Glutamatergic neuron (in vitro differentiated cells): ENCODE results near the gene CADM1. TPM values are rescaled to one million over a fixed set of nuclear protein-coding genes. Genes with fewer than 3 reads are reported as not detected.
A peak's percentile ranks its signal among the peaks of the same experiment; 100 is the strongest.

Experiments used
- DNase-seq: peaks from one replicate; pipeline ENCODE4 v3.0.0; 2022
- H3K27ac Mint-ChIP-seq: one replicate; pipeline ENCODE4 v1.8.0; 2020; ENCODE audit warnings: mild to moderate bottlenecking, mixed read lengths, inconsistent platforms; ENCODE audit not compliant: unreplicated experiment
- H3K27me3 Mint-ChIP-seq: one replicate; pipeline ENCODE4 v1.8.0; 2020; ENCODE audit warnings: mild to moderate bottlenecking, moderate library complexity, mixed read lengths, inconsistent platforms; ENCODE audit not compliant: unreplicated experiment
- H3K36me3 Mint-ChIP-seq: one replicate; pipeline ENCODE4 v1.8.0; 2020; ENCODE audit warnings: mild to moderate bottlenecking, mixed read lengths, inconsistent platforms; ENCODE audit not compliant: unreplicated experiment
- H3K4me1 Mint-ChIP-seq: one replicate; pipeline ENCODE4 v1.8.0; 2020; ENCODE audit warnings: mild to moderate bottlenecking, low read depth, mixed read lengths, inconsistent platforms; ENCODE audit not compliant: unreplicated experiment
- H3K4me3 Mint-ChIP-seq: one replicate; pipeline ENCODE4 v1.8.0; 2020; ENCODE audit warnings: mild to moderate bottlenecking, mixed read lengths, inconsistent platforms; ENCODE audit not compliant: unreplicated experiment
- H3K9me3 Mint-ChIP-seq: one replicate; pipeline ENCODE4 v1.8.0; 2020; ENCODE audit warnings: mild to moderate bottlenecking, moderate library complexity, mixed read lengths, inconsistent platforms; ENCODE audit not compliant: unreplicated experiment
- total RNA-seq: library from RNA; stranded (reverse); fragmentation: NEBNext Ultra II Directional; extraction: Animal tissue kit (Norgen Biotek cat#: 25700); gene quantifications from one replicate; pipeline ENCODE4 v1.2.1, GENCODE V29; 2021; ENCODE audit not compliant: unreplicated experiment
- TF ChIP-seq, protein P1 (sequence below): fragments of 200-600 bp; sonication (generic); IDR thresholded peaks from one replicate; pipeline ENCODE4 v1.5.0; 2021; ENCODE audit not compliant: partially characterized antibody, unreplicated experiment

Gene CADM1
- total RNA-seq, 1 donor from 2014 or later: 1,339 TPM

DNA sequence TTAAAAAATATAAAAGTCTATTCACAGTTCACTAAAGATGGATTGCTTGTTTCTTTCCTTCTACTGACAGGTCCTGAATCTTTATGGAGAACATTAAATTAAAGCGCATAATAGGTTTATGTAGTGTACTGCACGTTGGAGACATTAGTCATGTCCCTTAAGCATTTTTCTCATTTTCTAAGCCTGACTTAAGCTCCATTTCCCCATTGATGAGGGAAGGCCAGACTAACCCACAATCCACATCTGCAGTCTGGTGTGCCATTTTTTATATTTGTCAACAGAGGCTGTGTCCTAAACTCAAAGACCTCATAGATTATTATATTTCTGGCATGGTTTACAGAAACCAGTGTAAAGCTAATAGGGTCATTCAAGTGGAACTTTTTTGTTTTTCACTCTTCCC, 39.9 kb downstream of the CADM1 start:
- Mint-ChIP-seq H3K9me3 (peaks cover 3% of the 10 kb centered on the region), H3K27me3 (peaks cover 2% of the 10 kb centered on the region), H3K4me1 (peaks cover 63% of the 10 kb centered on the region), H3K4me3 (no peak overlapping the region), H3K36me3 (no peaks in the 10 kb centered on the region), H3K27ac (no peak overlapping the region)
- DNase-seq: no peak
- TF ChIP-seq, protein P1, sequence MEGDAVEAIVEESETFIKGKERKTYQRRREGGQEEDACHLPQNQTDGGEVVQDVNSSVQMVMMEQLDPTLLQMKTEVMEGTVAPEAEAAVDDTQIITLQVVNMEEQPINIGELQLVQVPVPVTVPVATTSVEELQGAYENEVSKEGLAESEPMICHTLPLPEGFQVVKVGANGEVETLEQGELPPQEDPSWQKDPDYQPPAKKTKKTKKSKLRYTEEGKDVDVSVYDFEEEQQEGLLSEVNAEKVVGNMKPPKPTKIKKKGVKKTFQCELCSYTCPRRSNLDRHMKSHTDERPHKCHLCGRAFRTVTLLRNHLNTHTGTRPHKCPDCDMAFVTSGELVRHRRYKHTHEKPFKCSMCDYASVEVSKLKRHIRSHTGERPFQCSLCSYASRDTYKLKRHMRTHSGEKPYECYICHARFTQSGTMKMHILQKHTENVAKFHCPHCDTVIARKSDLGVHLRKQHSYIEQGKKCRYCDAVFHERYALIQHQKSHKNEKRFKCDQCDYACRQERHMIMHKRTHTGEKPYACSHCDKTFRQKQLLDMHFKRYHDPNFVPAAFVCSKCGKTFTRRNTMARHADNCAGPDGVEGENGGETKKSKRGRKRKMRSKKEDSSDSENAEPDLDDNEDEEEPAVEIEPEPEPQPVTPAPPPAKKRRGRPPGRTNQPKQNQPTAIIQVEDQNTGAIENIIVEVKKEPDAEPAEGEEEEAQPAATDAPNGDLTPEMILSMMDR: no peak

DNA sequence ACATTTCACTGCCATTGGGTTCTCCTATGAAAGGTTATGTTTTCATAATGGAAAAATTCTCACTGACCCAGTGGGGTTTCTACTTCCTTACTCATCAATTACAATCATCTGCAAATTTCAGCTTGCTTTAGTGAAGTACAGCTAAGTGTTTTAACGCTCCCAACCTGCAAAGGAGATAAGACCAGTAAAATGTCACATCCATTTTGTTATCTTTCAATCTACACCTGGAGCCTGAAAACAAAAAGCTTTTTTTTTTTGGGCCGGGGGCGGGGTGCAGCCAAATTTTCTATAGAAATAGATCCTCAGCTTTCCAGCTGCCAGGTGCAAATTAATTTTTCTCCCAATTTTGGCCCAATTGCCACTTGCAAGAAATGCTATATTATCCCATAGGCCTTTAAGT, 40.6 kb downstream of the CADM1 start:
- Mint-ChIP-seq H3K27me3 (peaks cover 2% of the 10 kb centered on the region), H3K27ac (no peak overlapping the region), H3K4me3 (peak overlapping the region; percentile 21), H3K9me3 (peaks cover 3% of the 10 kb centered on the region), H3K4me1 (peaks cover 66% of the 10 kb centered on the region), H3K36me3 (no peaks in the 10 kb centered on the region)
- TF ChIP-seq, protein P1: no peak
- DNase-seq: no peak

DNA sequence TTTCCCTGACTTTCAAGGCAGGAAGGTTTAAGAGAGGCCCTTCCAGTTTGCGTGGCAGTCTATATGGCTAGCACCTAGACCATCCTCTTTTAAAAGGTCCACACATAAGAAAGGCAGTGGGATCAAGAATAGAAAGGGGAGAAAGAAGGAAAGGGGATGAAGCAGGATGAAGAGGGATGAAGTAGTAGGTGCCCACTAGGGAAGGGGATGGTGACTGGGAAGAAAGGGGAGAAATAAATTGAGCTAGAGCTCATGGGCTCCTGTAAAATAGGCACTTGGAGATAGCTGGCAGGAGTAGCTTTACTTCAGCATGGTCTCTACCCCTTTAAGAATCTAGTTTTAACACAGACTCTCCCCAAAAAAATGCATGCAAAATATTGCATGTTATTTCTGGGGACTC, 41.5 kb downstream of the CADM1 start:
- H3K27ac Mint-ChIP-seq: peak overlapping the region; percentile 29
- peaks cover 2% of the 10 kb centered on the region for H3K27me3 Mint-ChIP-seq
- H3K36me3 Mint-ChIP-seq: no peaks in the 10 kb centered on the region
- no peak for DNase-seq
- TF ChIP-seq, protein P1: no peak
- peaks cover 65% of the 10 kb centered on the region for H3K4me1 Mint-ChIP-seq
- H3K9me3 Mint-ChIP-seq: peaks cover 3% of the 10 kb centered on the region
- H3K4me3 Mint-ChIP-seq: peak overlapping the region; percentile 56

DNA sequence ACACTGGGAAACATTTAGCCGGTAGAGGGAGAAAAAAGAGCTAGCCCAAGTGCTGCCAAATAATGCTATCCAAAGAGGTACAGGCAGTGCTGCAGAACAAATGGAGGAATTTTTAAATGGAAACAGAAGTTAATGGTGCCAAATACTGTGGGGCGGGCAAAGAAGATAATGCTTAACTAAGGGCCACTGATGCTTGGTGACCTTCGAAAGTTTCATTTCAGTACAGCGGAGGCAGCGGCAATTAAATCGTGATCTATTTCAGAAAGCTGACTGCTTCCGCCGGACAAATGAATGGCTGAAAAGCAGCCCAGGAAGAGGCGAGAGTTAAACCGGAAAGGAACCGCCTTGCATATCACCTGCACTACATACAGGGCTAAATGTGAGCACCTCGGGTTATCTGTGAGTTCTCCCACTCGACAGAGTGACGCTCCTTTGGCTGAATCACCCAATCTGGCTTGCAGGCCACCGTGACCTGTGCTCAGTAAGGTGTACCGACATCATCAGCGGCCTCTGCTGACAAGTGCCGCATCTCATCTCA, 42.1 kb downstream of the CADM1 start:
- H3K9me3 Mint-ChIP-seq: peaks cover 5% of the 10 kb centered on the region
- H3K36me3 Mint-ChIP-seq: no peaks in the 10 kb centered on the region
- no peak overlapping the region for H3K27ac Mint-ChIP-seq
- H3K27me3 Mint-ChIP-seq: peaks cover 2% of the 10 kb centered on the region
- peak overlapping the region; percentile 35 for H3K4me3 Mint-ChIP-seq
- peaks cover 68% of the 10 kb centered on the region for H3K4me1 Mint-ChIP-seq
- no peak for DNase-seq
- TF ChIP-seq, protein P1: no peak

DNA sequence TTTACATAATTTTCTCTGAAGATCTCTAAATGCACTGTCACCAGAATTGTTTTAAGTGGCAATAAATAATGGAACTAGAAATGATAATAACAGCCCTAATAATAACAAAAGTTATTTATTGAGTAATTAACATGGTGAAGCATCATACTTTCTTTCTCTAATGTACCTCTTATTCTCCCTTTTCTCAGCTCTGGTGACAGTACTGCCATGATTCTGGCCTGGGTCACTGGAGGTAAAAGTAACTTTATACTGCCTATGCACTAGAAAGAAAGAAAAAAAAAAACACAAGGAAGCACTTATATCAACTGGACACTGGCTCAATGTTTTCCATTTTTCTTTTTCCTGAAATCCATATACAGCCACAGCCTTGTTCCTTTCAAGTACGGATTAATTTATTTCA, 43.7 kb downstream of the CADM1 start:
- Mint-ChIP-seq H3K27me3 (peaks cover 2% of the 10 kb centered on the region), H3K9me3 (peaks cover 5% of the 10 kb centered on the region), H3K27ac (no peak overlapping the region), H3K4me1 (peaks cover 72% of the 10 kb centered on the region), H3K4me3 (peak overlapping the region; percentile 17), H3K36me3 (no peaks in the 10 kb centered on the region)
- DNase-seq: no peak
- TF ChIP-seq, protein P1: no peak
